Astrocyte (in vitro differentiated cells and primary cell): Measurements from ENCODE around the gene OPRD1.

ENCODE experiments used
- EZH2 ChIP-seq: IDR thresholded peaks from 2 replicates; pipeline ENCODE4 v1.6.1; 2012; ENCODE audit warnings: mild to moderate bottlenecking, low read length, inconsistent platforms; ENCODE audit not compliant: insufficient read depth
- TF ChIP-seq, protein P1 (sequence below): IDR thresholded peaks from 2 replicates; pipeline ENCODE4 v1.5.1; 2011; ENCODE audit warnings: low read depth, mild to moderate bottlenecking, inconsistent platforms, low read length, moderate library complexity; ENCODE audit not compliant: insufficient read depth

DNA sequence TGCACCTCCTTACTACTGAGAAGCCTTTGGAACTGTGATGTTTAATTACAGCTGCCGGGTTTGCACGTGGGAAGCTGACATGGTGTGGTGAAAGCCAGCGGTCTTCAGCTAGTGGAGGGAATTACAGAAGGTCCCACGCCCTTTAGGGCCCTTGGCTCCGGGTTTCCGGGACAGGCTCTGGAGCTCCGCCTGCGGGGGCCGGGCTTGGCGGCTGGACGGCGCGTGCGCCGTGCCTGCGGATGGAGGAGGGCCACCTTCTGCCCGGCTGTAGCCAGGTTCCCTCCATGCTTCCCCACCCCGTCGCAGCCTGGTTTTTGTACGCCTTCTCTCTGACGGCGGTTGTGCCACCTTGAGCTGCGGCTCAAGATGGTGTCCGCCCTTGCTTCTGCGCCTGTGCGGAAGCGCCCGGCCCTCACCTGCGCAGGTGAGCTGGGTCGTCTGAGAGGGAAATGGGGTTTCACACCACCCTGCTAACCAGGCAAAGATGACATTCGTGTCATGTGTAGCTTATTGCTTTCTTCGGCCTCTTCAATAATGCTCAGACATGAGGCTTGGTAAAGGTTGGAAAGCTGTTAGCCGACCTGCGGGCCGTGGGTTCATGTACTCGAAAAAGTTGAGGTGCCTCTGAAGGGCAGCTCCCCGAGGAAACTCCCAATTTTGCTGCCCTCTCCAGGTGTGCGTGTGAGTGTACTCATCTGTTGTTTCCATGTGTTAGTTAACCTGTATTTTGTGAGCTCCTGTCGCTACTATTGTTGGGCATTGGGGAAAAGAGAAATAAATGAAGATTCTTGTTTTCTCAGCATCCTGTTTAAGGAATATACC, 36.6 kb upstream of the OPRD1 start:
- TF ChIP-seq, protein P1, sequence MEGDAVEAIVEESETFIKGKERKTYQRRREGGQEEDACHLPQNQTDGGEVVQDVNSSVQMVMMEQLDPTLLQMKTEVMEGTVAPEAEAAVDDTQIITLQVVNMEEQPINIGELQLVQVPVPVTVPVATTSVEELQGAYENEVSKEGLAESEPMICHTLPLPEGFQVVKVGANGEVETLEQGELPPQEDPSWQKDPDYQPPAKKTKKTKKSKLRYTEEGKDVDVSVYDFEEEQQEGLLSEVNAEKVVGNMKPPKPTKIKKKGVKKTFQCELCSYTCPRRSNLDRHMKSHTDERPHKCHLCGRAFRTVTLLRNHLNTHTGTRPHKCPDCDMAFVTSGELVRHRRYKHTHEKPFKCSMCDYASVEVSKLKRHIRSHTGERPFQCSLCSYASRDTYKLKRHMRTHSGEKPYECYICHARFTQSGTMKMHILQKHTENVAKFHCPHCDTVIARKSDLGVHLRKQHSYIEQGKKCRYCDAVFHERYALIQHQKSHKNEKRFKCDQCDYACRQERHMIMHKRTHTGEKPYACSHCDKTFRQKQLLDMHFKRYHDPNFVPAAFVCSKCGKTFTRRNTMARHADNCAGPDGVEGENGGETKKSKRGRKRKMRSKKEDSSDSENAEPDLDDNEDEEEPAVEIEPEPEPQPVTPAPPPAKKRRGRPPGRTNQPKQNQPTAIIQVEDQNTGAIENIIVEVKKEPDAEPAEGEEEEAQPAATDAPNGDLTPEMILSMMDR, result no peak
- no peak for TF ChIP-seq EZH2
